HG03571 (cell line): ENCODE measurements around the gene NFYB.
"Not testable (repeated sequence)": the region's sequence is repeated elsewhere in the genome, so short reads cannot be mapped to it uniquely, and the experiment has no call there.

Experiments
- ATAC-seq: cut with Tn5 transposase; IDR thresholded peaks from one replicate; pipeline ENCODE4 v1.9.1; 2021; ENCODE audit not compliant: unreplicated experiment

NFYB gene

GRCh38 chr12:104163028-104163427, 25.0 kb upstream of the NFYB start:
- not testable (repeated sequence) for ATAC-seq

- no peak for ATAC-seq
These were observed 17.9 kb upstream of the NFYB start for GRCh38 chr12:104155711-104156555.

- ATAC-seq = no peak
These were observed 16.8 kb upstream of the NFYB start for GRCh38 chr12:104154806-104155205.

GRCh38 chr12:104154286-104154685, 16.3 kb upstream of the NFYB start:
- ATAC-seq = no peak

- no peak for ATAC-seq
These were observed 14.8 kb upstream of the NFYB start for GRCh38 chr12:104152685-104153241.

- ATAC-seq = no peak
These were observed 12.4 kb upstream of the NFYB start for GRCh38 chr12:104150416-104150815.

GRCh38 chr12:104147346-104147745, 9.3 kb upstream of the NFYB start:
- ATAC-seq = no peak

GRCh38 chr12:104143918-104144317, 5.9 kb upstream of the NFYB start:
- ATAC-seq = no peak

- ATAC-seq = no peak
These were observed 5.0 kb upstream of the NFYB start for GRCh38 chr12:104143002-104143401.

GRCh38 chr12:104142543-104142942, 4.5 kb upstream of the NFYB start:
- ATAC-seq = no peak

- no peak for ATAC-seq
These were observed 765 bp upstream of the NFYB start for GRCh38 chr12:104138797-104139152.

- ATAC-seq = peak; percentile 44
These were observed 759 bp downstream of the NFYB start for GRCh38 chr12:104137001-104137901.

GRCh38 chr12:104136577-104136976, 1.4 kb downstream of the NFYB start:
- ATAC-seq = no peak

GRCh38 chr12:104134882-104135281, 3.1 kb downstream of the NFYB start:
- no peak for ATAC-seq

- ATAC-seq = no peak
These were observed 4.1 kb downstream of the NFYB start for GRCh38 chr12:104133866-104134265.

- no peak for ATAC-seq
These were observed 4.7 kb downstream of the NFYB start for GRCh38 chr12:104133321-104133720.

GRCh38 chr12:104132351-104132956, 5.6 kb downstream of the NFYB start:
- ATAC-seq = no peak

- no peak for ATAC-seq
These were observed 6.4 kb downstream of the NFYB start for GRCh38 chr12:104131609-104132008.

GRCh38 chr12:104130760-104131159, 7.2 kb downstream of the NFYB start:
- no peak for ATAC-seq

- no peak for ATAC-seq
These were observed 11.5 kb downstream of the NFYB start for GRCh38 chr12:104126548-104126947.

GRCh38 chr12:104122298-104122697, 15.7 kb downstream of the NFYB start:
- no peak for ATAC-seq
